ENCODE measurements around the gene ACBD7. TPM values are rescaled to one million over a fixed set of nuclear protein-coding genes. Genes with fewer than 3 reads are reported as not detected.

ACBD7 gene
- total and polyA plus RNA-seq, 9 of the 15 experiments (the other 6 are each of a cell fraction or from before 2014, with no cell fraction given): 0.21 to 3.2 (median 0.84) TPM

DNA sequence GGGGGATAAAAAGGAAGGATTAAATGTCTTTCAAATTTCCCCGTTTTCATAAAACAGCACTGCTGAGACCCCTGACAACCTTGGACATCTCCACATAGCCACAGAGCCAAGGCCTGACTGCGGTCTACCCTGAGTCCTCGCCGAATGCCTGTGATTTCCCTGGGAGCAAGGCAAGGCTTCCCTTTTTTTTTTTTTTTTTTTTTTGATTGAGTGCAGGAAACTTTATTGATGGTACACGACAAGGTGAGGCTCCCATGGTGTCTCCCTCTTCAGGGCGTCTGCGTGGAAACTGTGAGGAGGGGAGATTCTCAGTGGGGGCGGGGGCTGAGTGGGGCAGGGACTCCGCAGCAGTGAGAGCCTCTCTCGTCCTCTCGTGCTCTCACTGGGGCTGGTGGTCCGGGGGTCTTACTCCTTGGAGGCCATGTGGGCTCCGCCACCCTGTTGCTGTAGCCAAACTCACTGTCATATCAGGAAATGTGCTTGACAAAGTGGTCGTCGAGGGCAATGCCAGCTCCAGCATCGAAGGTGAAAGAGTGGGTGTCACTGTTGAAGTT, 4.4 kb upstream of the ACBD7 start (continued):
- TF ChIP-seq, protein P1, sequence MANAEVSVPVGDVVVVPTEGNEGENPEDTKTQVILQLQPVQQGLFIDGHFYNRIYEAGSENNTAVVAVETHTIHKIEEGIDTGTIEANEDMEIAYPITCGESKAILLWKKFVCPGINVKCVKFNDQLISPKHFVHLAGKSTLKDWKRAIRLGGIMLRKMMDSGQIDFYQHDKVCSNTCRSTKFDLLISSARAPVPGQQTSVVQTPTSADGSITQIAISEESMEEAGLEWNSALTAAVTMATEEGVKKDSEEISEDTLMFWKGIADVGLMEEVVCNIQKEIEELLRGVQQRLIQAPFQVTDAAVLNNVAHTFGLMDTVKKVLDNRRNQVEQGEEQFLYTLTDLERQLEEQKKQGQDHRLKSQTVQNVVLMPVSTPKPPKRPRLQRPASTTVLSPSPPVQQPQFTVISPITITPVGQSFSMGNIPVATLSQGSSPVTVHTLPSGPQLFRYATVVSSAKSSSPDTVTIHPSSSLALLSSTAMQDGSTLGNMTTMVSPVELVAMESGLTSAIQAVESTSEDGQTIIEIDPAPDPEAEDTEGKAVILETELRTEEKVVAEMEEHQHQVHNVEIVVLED (CRISPR knock-in tag; IDR thresholded peaks at IDR 0.05): no peak

DNA sequence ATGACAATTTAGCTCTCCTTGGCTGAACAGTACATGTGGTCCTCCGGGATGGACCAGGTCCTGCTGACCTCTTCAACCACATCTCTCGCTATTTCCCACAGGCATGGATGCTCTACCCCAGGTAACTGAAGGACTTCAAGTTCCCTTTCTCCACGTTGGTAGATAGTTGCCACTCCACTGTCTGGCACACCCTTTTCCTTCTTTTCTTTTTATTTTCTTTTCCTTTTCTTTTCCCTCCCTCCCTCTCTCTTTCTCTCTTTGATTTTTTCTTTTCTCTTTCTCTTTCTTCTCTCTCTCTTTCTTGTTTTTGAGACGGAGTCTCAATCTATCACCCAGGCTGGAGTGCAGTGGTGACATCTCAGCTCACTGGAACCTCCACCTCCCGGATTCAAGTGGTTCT, 2.8 kb upstream of the ACBD7 start:
- CTCF ChIA-PET (ENCODE audit: low intra/inter-chr PET ratio): no interaction called here
- in situ Hi-C loops (cut with MboI) (no loop called here), intact Hi-C loops (cut with micrococcal nuclease) (no loop called here)
- no peak for TF ChIP-seq ZBTB49 (CRISPR knock-in tag; IDR thresholded peaks at IDR 0.05; ENCODE audit: borderline replicate concordance)
- TF ChIP-seq ZNF133 (CRISPR knock-in tag; IDR thresholded peaks at IDR 0.05): no peak
- TF ChIP-seq SIN3B (IDR thresholded peaks at IDR 0.05; ENCODE audit: low read depth): no peak
- no peak for TF ChIP-seq TAF1 (IDR thresholded peaks at IDR 0.05; ENCODE audit: control insufficient read depth, extremely low read depth, insufficient read depth, low read length, severe bottlenecking)
- TF ChIP-seq TFAP4 (CRISPR knock-in tag; IDR thresholded peaks at IDR 0.05; ENCODE audit: borderline replicate concordance): no peak
- no peak for TF ChIP-seq ASH1L (IDR thresholded peaks at IDR 0.05; ENCODE audit: borderline replicate concordance, low read depth, partially characterized antibody)
- no peak for TF ChIP-seq PATZ1 (CRISPR knock-in tag; IDR thresholded peaks at IDR 0.05; ENCODE audit: borderline replicate concordance)
- no peak for TF ChIP-seq TCFL5 (CRISPR knock-in tag; conservative IDR thresholded peaks at IDR 0.05)
- TF ChIP-seq OTX1 (CRISPR knock-in tag; IDR thresholded peaks at IDR 0.05): no peak

More for the DNA sequence above, 2.8 kb upstream of the ACBD7 start:
- Histone ChIP-seq H3K4me2 (ENCODE audit: insufficient read depth, low read length) (no peak overlapping the region), H3K36me3 (ENCODE audit: control insufficient read depth, insufficient read depth, low read length) (no peaks in the 10 kb centered on the region), H3K79me2 (ENCODE audit: control insufficient read depth, insufficient read depth, low read length) (no peaks in the 10 kb centered on the region), H3K27ac (ENCODE audit: extremely low read depth, low read depth, low read length) (no peak overlapping the region), H3K4me3 (no peak overlapping the region), H3K9ac (ENCODE audit: insufficient read depth in 1 of 2, low read depth in 2 of 2, low read length in 2 of 2) (no peak overlapping the region), H3K27me3 (ENCODE audit: control insufficient read depth in 2 of 2, insufficient read depth in 2 of 2, low read length in 2 of 2) (peaks cover 8 to 20% of the 10 kb centered on the region in 2 experiments; a peak in 2 of 5 replicates), H2AFZ (ENCODE audit: low read depth, low read length) (no peak overlapping the region), H4K20me1 (replicated peaks; ENCODE audit: control insufficient read depth, insufficient read depth, low read length) (no peaks in the 10 kb centered on the region), H3K9me1 (ENCODE audit: control insufficient read depth, insufficient read depth, low read length) (no peaks in the 10 kb centered on the region), H3K9me3 (replicated peaks; ENCODE audit: control insufficient read depth, insufficient read depth, low read depth, low read length) (0 out of 2 replicates have a peak, but pooled peaks cover 1% of the 10 kb centered on the region), H3K4me1 (replicated peaks in 1 of 2; ENCODE audit: control insufficient read depth in 2 of 2, insufficient read depth in 2 of 2, low read length in 2 of 2) (peaks cover 0 to 9% of the 10 kb centered on the region in 2 experiments; a peak in 3 of 5 replicates)
- POLR2A ChIA-PET: interaction anchor here (0.6 kb wide), 1 partner anchor 9 kb away, joined by 3 read pairs; no protein-coding TSS in a partner anchor
- FAIRE-seq (no peak), DNase-seq (ENCODE audit: extremely low read depth in 1 of 4, low spot score in 3 of 4) (no peak), ATAC-seq (no peak)
- no TSS peak for BruUV-seq (replicated peaks)
- WGBS (ENCODE audit: insufficient coverage, low coverage, missing lambda C conversion rate): 5% methylated on average over 5 of the region's 5 CpGs
